Brain microvascular endothelial cell (primary cell): ENCODE results near the gene MSANTD2.

Source experiments
- DNase-seq: peaks from one replicate; pipeline ENCODE4 v3.0.0-alpha.2; 2020
- H3K27ac ChIP-seq: fragments of 250-450 bp; sonication (Bioruptor Pico); 2 replicates; pipeline ENCODE4 v1.5.1; 2020; ENCODE audit warnings: mild to moderate bottlenecking, moderate library complexity
- H3K27me3 ChIP-seq: fragments of 250-450 bp; sonication (Bioruptor Pico); replicated peaks from 2 replicates; pipeline ENCODE4 v1.5.1; 2020; ENCODE audit warnings: mild to moderate bottlenecking
- H3K36me3 ChIP-seq: fragments of 250-450 bp; sonication (Bioruptor Pico); replicated peaks from 2 replicates; pipeline ENCODE4 v1.5.1; 2020; ENCODE audit warnings: mild to moderate bottlenecking
- H3K4me3 ChIP-seq: 2 replicates; pipeline ENCODE4 v1.5.1; 2011; ENCODE audit warnings: low read depth, mild to moderate bottlenecking, control low read depth, low read length, moderate library complexity
- CTCF ChIP-seq: IDR thresholded peaks from 2 replicates; pipeline ENCODE4 v1.5.1; 2011; ENCODE audit warnings: low read depth, mild to moderate bottlenecking, moderate library complexity, low read length, control low read depth, inconsistent platforms; ENCODE audit errors: missing control alignments
- in situ Hi-C: cut with HindIII; loops from 2 replicates; pipeline ENCODE4 v1.10.0; 2017; ENCODE audit warnings: low sequenced_read_pairs, low pct_ligation_motif_present

MSANTD2 gene

GRCh38 chr11:124798991-124799347, 1.2 kb downstream of the MSANTD2 start:
- Histone ChIP-seq H3K4me3 (peak overlapping the region; percentile 84), H3K27ac (peak overlapping the region; percentile 96), H3K36me3 (no peaks in the 10 kb centered on the region), H3K27me3 (no peaks in the 10 kb centered on the region)
- in situ Hi-C loops, result no loop called here
- no peak for TF ChIP-seq CTCF
- peak; percentile 43 for DNase-seq

GRCh38 chr11:124796312-124796711, 3.9 kb downstream of the MSANTD2 start:
- no peak for DNase-seq
- Histone ChIP-seq H3K27ac (no peak overlapping the region), H3K27me3 (no peaks in the 10 kb centered on the region), H3K36me3 (no peaks in the 10 kb centered on the region), H3K4me3 (no peak overlapping the region)
- in situ Hi-C loops, result no loop called here
- no peak for TF ChIP-seq CTCF

GRCh38 chr11:124793466-124794278, 6.5 kb downstream of the MSANTD2 start:
- Histone ChIP-seq H3K4me3 (no peak overlapping the region), H3K27me3 (no peaks in the 10 kb centered on the region), H3K36me3 (no peaks in the 10 kb centered on the region), H3K27ac (no peak overlapping the region)
- in situ Hi-C loops, result no loop called here
- peak; percentile 79 for TF ChIP-seq CTCF
- DNase-seq, result no peak

GRCh38 chr11:124791626-124792341, 8.4 kb downstream of the MSANTD2 start:
- Histone ChIP-seq H3K27ac (no peak overlapping the region), H3K4me3 (no peak overlapping the region), H3K27me3 (no peaks in the 10 kb centered on the region), H3K36me3 (no peaks in the 10 kb centered on the region)
- in situ Hi-C loops, result no loop called here
- no peak for DNase-seq
- no peak for TF ChIP-seq CTCF

GRCh38 chr11:124788521-124788920, 11.7 kb downstream of the MSANTD2 start:
- no peak for TF ChIP-seq CTCF
- Histone ChIP-seq H3K27me3 (no peaks in the 10 kb centered on the region), H3K4me3 (no peak overlapping the region), H3K36me3 (no peaks in the 10 kb centered on the region), H3K27ac (no peak overlapping the region)
- in situ Hi-C loops, result no loop called here
- DNase-seq, result no peak
